Activated CD4-positive, alpha-beta T cell treated with anti-CD3 and anti-CD28 coated beads for 36 hours (primary cell): ENCODE results near the gene HSCB. TPM values are rescaled to one million over a fixed set of nuclear protein-coding genes. Genes with fewer than 3 reads are reported as not detected.
A peak's percentile ranks its signal among the peaks of the same experiment; 100 is the strongest.
"Not testable (repeated sequence)": the region's sequence is repeated elsewhere in the genome, so short reads cannot be mapped to it uniquely, and the experiment has no call there.

Source experiments
- ATAC-seq: fragments of 200-7000 bp; cut with Tn5 transposase; one replicate; pipeline ENCODE4 v1.10.0; 2021; ENCODE audit warnings: mild to moderate bottlenecking, moderate library complexity
- CTCF ChIA-PET: fragments of 350-600 bp; sonication (Branson Sonifier 250); formaldehyde crosslinking; loops from one replicate; lab custom pipeline; 2021; ENCODE audit warnings: antibody characterized with exemption; lab: Charles Lee
- POLR2A ChIA-PET: fragments of 350-600 bp; sonication (Branson Sonifier 250); formaldehyde crosslinking; loops from one replicate; lab custom pipeline; 2021; ENCODE audit warnings: antibody characterized with exemption, inconsistent platforms; lab: Charles Lee
- DNase-seq: peaks from one replicate; pipeline ENCODE4 v3.0.0-alpha.2; 2020
- H3K27ac Mint-ChIP-seq: one replicate; pipeline ENCODE4 v1.8.0; 2021; ENCODE audit warnings: mixed read lengths
- H3K27me3 Mint-ChIP-seq: one replicate; pipeline ENCODE4 v1.8.0; 2021; ENCODE audit warnings: mixed read lengths
- H3K36me3 Mint-ChIP-seq: one replicate; pipeline ENCODE4 v1.8.0; 2021; ENCODE audit warnings: low read depth, mixed read lengths
- H3K4me1 Mint-ChIP-seq: one replicate; pipeline ENCODE4 v1.8.0; 2021; ENCODE audit warnings: mixed read lengths
- H3K4me3 Mint-ChIP-seq: one replicate; pipeline ENCODE4 v1.8.0; 2021; ENCODE audit warnings: mild to moderate bottlenecking, moderate library complexity, mixed read lengths
- H3K9me3 Mint-ChIP-seq: one replicate; pipeline ENCODE4 v1.8.0; 2021; ENCODE audit warnings: low read depth, mixed read lengths
- intact Hi-C, 2 experiments: fragments of 100-400 bp; cut with DNase I in 1 of 2; cut with micrococcal nuclease in 1 of 2; formaldehyde crosslinking; loops; one replicate each; pipeline versions ENCODE4 v1.14.2 to v1.15.1; 2022 to 2024; cut with DNase I, micrococcal nuclease
- total RNA-seq, 2 experiments: library from RNA; stranded (reverse); gene quantifications; one replicate each; pipeline ENCODE4 v1.2.3, GENCODE V29; 2021

HSCB gene
- total RNA-seq, 2 experiments from 2014 or later, result 16.5 to 18.5 TPM

DNA sequence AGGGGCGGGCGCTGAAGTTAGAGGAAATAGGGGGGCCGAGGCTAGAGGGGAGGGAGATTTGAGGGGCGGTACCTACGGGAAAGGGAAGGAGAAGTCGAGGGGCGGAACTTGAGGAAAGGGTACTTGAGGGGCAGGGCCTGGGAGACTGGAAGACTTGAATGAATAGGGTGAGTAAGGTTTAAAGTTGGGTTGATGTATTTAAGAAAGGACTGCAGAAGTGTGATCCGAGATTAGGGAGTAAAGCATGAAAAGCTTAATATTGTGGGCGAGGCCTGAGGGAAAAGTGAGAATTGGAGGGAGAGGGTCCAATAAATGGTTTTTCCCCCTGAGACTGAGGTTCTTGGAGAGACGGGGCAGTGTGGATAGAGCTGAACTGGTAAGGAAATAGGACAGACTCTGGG, 723 bp downstream of the HSCB start:
- DNase-seq (no peak), ATAC-seq (no peak)
- Mint-ChIP-seq H3K4me1 (peaks cover 32% of the 10 kb centered on the region), H3K9me3 (no peaks in the 10 kb centered on the region), H3K4me3 (peak overlapping the region; percentile 81), H3K27ac (peak overlapping the region; percentile 83), H3K27me3 (no peaks in the 10 kb centered on the region), H3K36me3 (peaks cover 34% of the 10 kb centered on the region)
- intact Hi-C loops, result loop anchor here (1.0 to 5.0 kb wide), 10 partner anchors 30 to 1025 kb away; partner anchors contain the start of genes CCDC117 (in 2 of the 2), AP1B1 (in 1 of the 2), UQCR10 (in 1 of the 2) and XBP1 (in 1 of the 2)
- ChIA-PET POLR2A (interaction anchor here (1.8 kb wide), 1 partner anchor 58 kb away, joined by 13 read pairs; the partner anchor contains the start of gene XBP1), CTCF (interaction anchor here (0.5 to 1.3 kb wide), 2 partner anchors 30 to 58 kb away, joined by 3 to 5 read pairs; partner anchors contain the start of genes CCDC117 and XBP1)

DNA sequence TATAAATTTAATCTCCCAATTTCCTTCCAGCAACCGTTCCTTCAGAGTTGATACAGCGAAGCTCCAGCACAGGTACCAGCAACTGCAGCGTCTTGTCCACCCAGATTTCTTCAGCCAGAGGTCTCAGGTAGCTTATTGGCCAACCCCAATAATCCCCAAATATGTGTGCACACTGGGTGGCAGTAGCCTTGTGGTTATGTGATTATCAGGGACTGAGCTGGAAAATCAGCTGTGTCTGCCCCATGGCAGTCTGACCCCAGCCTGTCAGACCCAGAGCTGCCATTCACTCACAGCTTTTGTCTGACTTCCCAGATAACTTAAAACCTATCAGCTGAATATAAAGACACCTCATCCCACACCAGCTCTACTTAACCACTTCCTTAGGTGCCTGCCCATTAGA, 2.0 kb downstream of the HSCB start:
- Mint-ChIP-seq H3K27ac (no peak overlapping the region), H3K4me1 (peaks cover 27% of the 10 kb centered on the region), H3K9me3 (no peaks in the 10 kb centered on the region), H3K4me3 (peak overlapping the region; percentile 81), H3K27me3 (no peaks in the 10 kb centered on the region), H3K36me3 (peaks cover 40% of the 10 kb centered on the region)
- ATAC-seq (no peak), DNase-seq (no peak)
- ChIA-PET CTCF (interaction anchor here (0.7 kb wide), 1 partner anchor 518 kb away, joined by 3 read pairs; no protein-coding TSS in a partner anchor), POLR2A (interaction anchor here (0.7 kb wide), 1 partner anchor 825 kb away, joined by 3 read pairs; the partner anchor contains the start of gene PITPNB)
- intact Hi-C loops, result loop anchor here in 1 of 2 experiments (2.0 to 5.0 kb wide), 3 partner anchors 163 to 1023 kb away; partner anchors contain the start of genes AP1B1, UQCR10 and ZMAT5

DNA sequence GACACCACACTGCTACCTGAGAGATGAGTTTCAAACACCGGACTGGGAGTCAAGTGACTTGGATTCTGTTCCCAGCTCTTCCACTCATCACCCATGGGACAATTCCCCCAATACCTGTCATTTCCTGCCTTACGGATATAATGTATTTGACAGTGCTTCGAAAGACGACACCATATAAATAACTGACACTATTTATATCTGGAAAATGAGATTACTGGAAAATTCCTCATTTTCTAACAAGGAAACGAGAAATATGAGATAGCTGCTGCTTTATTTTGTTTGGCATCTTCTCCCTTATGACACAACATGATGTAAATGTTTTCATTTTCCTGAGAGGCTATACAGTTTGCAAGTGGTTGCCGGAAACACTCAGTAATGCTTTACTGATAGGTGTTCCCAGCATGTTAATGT, 8.6 kb downstream of the HSCB start:
- ChIA-PET POLR2A (interaction anchor here (0.6 kb wide), 1 partner anchor 627 kb away, joined by 7 read pairs; no protein-coding TSS in a partner anchor), CTCF (no interaction called here)
- Mint-ChIP-seq H3K27ac (no peak overlapping the region), H3K4me3 (no peak overlapping the region), H3K9me3 (no peaks in the 10 kb centered on the region), H3K4me1 (no peaks in the 10 kb centered on the region), H3K36me3 (peaks cover 33% of the 10 kb centered on the region), H3K27me3 (no peaks in the 10 kb centered on the region)
- DNase-seq (no peak), ATAC-seq (no peak)
- intact Hi-C loops, result no loop called here

DNA sequence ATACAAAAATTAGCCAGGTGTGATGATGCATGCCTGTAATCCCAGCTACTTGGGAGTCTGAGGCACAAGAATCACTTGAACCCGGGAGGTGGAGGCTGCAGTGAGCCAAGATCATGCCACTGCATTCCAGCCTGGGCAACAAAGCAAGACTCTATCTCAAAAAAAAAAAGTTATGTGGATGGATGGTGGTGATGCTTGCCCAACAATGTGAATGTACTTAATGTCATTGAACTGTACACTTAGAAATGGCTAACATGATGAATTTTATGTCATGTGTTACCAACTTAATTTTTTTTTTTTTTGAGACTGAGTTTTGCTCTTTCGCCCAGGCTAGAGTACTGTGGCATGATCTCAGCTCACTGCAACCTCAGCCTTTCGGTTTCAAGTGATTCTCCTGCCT, 12.7 kb downstream of the HSCB start:
- H3K27ac Mint-ChIP-seq, H3K36me3 Mint-ChIP-seq, DNase-seq, H3K9me3 Mint-ChIP-seq, CTCF ChIA-PET, ATAC-seq, H3K4me1 Mint-ChIP-seq, POLR2A ChIA-PET, intact Hi-C loops, H3K27me3 Mint-ChIP-seq, H3K4me3 Mint-ChIP-seq: not testable (repeated sequence)

DNA sequence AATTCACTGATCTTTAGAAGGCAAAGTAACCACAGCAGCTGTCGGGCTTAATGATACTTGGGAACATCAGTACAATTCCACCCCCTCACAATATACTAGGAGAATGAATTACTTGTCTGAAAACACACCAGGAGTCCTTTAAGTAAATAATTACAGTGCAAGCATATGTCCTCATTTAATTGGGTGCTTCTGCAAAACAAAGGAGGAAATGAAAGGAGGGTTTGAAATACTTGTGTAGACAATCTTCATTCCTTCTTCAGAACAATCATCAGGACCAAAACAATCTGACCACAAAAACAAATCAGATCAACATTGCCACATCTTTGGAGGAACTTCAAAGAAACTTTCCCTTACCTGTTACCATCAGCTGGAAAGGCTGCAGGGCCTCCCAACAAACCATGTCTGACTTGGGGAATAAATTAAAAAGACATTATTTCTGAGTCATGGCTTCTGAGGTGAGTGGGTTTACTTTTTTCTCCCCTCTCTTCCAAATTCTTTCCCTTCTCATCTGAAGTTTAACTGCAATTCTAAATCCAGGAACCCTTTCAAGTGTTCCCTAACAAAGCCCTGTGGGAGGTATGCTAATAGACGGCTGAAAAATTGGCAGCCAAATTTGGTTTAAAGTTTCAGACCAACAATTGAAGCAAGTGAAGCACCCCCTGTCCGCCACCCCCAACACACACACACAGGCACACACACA, 18.2 kb downstream of the HSCB start:
- intact Hi-C loops, result no loop called here
- ATAC-seq (no peak), DNase-seq (no peak)
- Mint-ChIP-seq H3K4me3 (no peak overlapping the region), H3K27me3 (no peaks in the 10 kb centered on the region), H3K27ac (no peak overlapping the region), H3K4me1 (no peaks in the 10 kb centered on the region), H3K9me3 (no peaks in the 10 kb centered on the region), H3K36me3 (no peaks in the 10 kb centered on the region)
- POLR2A ChIA-PET, result no interaction called here
- CTCF ChIA-PET, result interaction anchor here (0.6 to 1.0 kb wide), 3 partner anchors 68 to 140 kb away, joined by 3 read pairs; no protein-coding TSS in a partner anchor

DNA sequence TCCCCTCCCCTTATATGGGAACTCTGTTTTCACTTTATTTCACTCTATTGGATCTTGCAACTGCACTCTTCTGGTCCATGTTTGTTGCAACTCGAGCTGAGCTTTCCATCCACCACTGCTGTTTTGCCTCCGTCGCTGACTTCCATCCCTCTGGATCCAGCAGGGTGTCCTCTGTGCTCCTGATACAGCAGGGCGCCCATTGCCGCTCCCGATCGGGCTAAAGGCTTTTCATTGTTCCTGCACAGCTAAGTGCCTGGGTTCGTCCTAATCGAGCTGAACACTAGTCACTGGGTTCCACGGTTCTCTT, 19.6 kb downstream of the HSCB start:
- POLR2A ChIA-PET, result interaction anchor here (0.6 kb wide), 1 partner anchor 17 kb away, joined by 4 read pairs; no protein-coding TSS in a partner anchor
- DNase-seq, result no peak
- no peaks in the 10 kb centered on the region for H3K36me3 Mint-ChIP-seq
- H3K4me1 Mint-ChIP-seq, result no peaks in the 10 kb centered on the region
- no peak overlapping the region for H3K4me3 Mint-ChIP-seq
- no peaks in the 10 kb centered on the region for H3K27me3 Mint-ChIP-seq
- no peak for ATAC-seq
- intact Hi-C loops, result no loop called here
- no peaks in the 10 kb centered on the region for H3K9me3 Mint-ChIP-seq
- CTCF ChIA-PET, result interaction anchor here (0.7 to 1.0 kb wide), 2 partner anchors 66 to 1579 kb away, joined by 3 to 4 read pairs; no protein-coding TSS in a partner anchor
- H3K27ac Mint-ChIP-seq, result no peak overlapping the region

DNA sequence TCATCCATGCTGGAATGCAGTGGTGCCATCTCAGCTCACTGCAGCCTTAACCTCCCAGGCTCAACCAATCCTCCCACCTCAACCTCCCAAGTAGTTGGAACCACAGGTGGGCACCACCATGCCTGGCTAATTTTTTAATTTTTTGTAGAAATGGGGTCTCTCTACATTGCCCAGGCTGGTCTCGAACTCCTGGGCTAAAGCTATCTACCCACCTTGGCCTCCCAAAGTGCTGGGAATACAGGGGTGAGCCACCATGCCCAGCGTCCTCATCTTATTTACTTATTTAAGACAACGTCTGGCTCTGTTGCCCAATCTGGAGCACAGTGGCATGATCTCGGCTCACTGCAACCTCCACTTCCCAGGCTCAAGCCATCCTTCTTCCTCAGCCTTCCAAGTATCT, 20.2 kb downstream of the HSCB start:
- H3K27ac Mint-ChIP-seq, DNase-seq, H3K4me1 Mint-ChIP-seq, H3K27me3 Mint-ChIP-seq, H3K9me3 Mint-ChIP-seq, CTCF ChIA-PET, H3K4me3 Mint-ChIP-seq, ATAC-seq, intact Hi-C loops, POLR2A ChIA-PET, H3K36me3 Mint-ChIP-seq: not testable (repeated sequence)

DNA sequence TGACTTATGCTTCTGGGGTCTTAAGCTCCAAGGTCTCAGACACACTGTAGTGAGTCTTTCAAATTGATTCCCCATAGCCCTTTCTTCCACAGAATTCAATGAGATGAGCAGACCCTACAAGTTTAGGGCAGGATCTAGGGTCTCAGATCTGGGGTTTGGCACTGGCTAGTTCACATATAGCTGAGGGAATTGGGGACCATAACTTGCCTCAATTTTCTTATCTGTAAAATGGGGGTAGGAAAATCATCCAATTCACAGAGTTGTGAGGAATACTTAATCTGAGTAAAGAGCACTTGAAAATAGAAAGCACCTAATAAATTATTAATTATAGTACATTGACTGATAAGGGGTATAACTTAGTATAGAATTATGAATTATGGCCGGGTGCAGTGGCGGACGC, 24.8 kb downstream of the HSCB start:
- intact Hi-C loops, result no loop called here
- CTCF ChIA-PET, result no interaction called here
- no peak overlapping the region for H3K4me3 Mint-ChIP-seq
- DNase-seq (no peak), ATAC-seq (no peak)
- H3K27me3 Mint-ChIP-seq, result no peaks in the 10 kb centered on the region
- H3K36me3 Mint-ChIP-seq, result no peaks in the 10 kb centered on the region
- no peak overlapping the region for H3K27ac Mint-ChIP-seq
- H3K4me1 Mint-ChIP-seq, result no peaks in the 10 kb centered on the region
- POLR2A ChIA-PET, result no interaction called here
- H3K9me3 Mint-ChIP-seq, result no peaks in the 10 kb centered on the region

DNA sequence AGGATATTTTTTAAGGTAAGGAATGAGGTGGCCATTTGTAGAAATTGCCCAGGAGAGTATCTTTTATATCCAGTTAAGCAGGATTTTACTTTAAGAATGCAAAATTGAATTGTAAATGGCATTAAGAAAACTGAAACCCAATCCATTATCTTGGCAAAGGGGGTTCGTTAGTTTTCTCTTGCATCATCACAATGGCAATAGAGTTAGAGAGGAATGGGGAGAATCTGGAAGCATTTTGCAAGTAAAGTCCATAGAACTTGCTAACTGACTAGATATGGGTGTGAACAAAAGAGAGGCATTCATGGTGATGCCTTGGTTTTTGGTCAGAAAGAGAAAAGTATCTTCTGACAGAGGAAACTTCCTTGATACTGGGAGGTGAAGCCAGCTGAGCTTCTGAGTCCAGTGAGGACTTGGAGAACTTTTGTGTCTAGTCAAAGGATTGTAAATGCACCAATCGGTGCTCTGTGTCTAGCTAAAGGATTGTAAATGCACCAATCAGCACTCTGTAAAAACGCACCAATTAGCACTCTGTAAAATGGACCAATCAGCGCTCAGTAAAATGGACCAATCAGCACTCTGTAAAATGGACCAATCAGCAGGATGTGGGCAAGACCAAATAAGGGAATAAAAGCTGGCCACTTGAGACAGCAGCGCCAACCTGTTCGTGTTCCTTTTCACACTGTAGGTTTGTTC, 27.0 kb downstream of the HSCB start:
- ChIA-PET CTCF (no interaction called here), POLR2A (no interaction called here)
- Mint-ChIP-seq H3K9me3 (no peaks in the 10 kb centered on the region), H3K27ac (no peak overlapping the region), H3K27me3 (no peaks in the 10 kb centered on the region), H3K36me3 (peaks cover 6% of the 10 kb centered on the region), H3K4me1 (peaks cover 8% of the 10 kb centered on the region), H3K4me3 (no peak overlapping the region)
- intact Hi-C loops, result no loop called here
- DNase-seq (no peak), ATAC-seq (no peak)

DNA sequence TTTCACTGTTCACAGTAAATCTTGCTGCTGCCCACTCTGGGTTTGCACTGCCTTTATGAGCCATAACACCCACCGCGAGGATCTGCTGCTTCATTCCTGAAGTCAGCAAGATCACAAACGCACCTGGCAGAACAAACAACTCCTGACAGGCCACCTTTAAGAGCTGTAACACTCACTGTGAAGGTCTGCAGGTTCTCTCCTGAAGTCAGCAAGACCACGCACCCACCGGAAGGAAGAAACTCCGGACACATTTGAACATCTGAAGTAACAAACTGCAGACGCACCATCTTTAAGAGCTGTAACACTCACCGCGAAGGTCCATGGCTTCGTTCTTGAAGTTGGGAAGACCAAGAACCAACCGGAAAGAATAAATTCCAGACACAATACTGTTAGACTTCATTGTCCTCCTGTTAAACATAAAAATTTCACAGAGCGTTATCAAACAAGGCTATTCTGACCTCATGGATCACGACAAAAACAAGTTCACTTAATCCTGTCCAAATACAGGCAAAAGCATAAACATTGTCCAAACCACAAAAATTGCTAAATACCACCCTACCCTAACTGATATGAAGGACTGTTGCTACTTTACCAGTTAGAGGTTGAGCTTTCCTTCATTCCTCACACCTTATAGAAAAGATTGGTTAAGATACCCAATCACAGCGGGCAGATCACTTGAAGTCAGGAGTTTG, 27.7 kb downstream of the HSCB start:
- peaks cover 11% of the 10 kb centered on the region for H3K4me1 Mint-ChIP-seq
- H3K4me3 Mint-ChIP-seq, result no peak overlapping the region
- peaks cover 8% of the 10 kb centered on the region for H3K36me3 Mint-ChIP-seq
- DNase-seq (no peak), ATAC-seq (no peak)
- H3K9me3 Mint-ChIP-seq, result no peaks in the 10 kb centered on the region
- no peaks in the 10 kb centered on the region for H3K27me3 Mint-ChIP-seq
- intact Hi-C loops, result loop anchor here in 1 of 2 experiments (5.0 kb wide), 2 partner anchors 43 to 138 kb away; no protein-coding TSS in a partner anchor
- CTCF ChIA-PET, result interaction anchor here (0.8 kb wide), 1 partner anchor 59 kb away, joined by 4 read pairs; no protein-coding TSS in a partner anchor
- POLR2A ChIA-PET, result interaction anchor here (1.0 kb wide), 1 partner anchor 25 kb away, joined by 4 read pairs; no protein-coding TSS in a partner anchor
- no peak overlapping the region for H3K27ac Mint-ChIP-seq
